Smooth muscle cell of the pulmonary artery (primary cell): ENCODE results near the gene MAB21L3. TPM values are rescaled to one million over a fixed set of nuclear protein-coding genes. Genes with fewer than 3 reads are reported as not detected.

Experiments
- total RNA-seq: library from RNA; depleted of rRNA; stranded (reverse); fragments of >200 nt; gene quantifications from 2 replicates; pipeline ENCODE4 v1.2.3, GENCODE V29; 2014

Gene MAB21L3
- 0.03 and 0.07 TPM in 2 replicates for total RNA-seq

GRCh38 chr1:116110567-116111523 is at the start of gene MAB21L3:
TSS of gene MAB21L3 (plus strand) at chr1:116111399. CDS start at chr1:116112616, 1,217 bp downstream.

Other genes with a start within 250 kb of the MAB21L3 start
- 4.9 and 5.0 TPM in 2 replicates for gene SLC22A15, start 134.9 kb upstream of the MAB21L3 start, total RNA-seq